Vagina (tissue), 2 donors: ENCODE data around the gene SELENOO. TPM values are rescaled to one million over a fixed set of nuclear protein-coding genes. Genes with fewer than 3 reads are reported as not detected.

ENCODE experiments used
- DNase-seq, 2 donors: peaks; one replicate each; pipeline ENCODE4 v3.0.0-alpha.2; 2017; ENCODE audit errors: extremely low spot score in 2 of 2
- H3K27ac ChIP-seq: fragments of 200-600 bp; sonication (generic); one replicate; pipeline ENCODE4 v1.5.1; 2019
- H3K27me3 ChIP-seq: fragments of 200-600 bp; sonication (generic); one replicate; pipeline ENCODE4 v1.5.1; 2019
- H3K36me3 ChIP-seq, 2 donors: fragments of 200-600 bp; sonication (generic); one replicate each; pipeline ENCODE4 v1.5.1; 2017 to 2019
- H3K4me1 ChIP-seq: fragments of 200-600 bp; sonication (generic); one replicate; pipeline ENCODE4 v1.5.1; 2019
- H3K4me3 ChIP-seq, 2 donors: fragments of 200-600 bp; sonication (generic); 1 replicate in 1 of 2; 2 replicates in 1 of 2; pipeline ENCODE4 v1.5.1; 2016 to 2019
- H3K9me3 ChIP-seq: fragments of 200-600 bp; sonication (generic); one replicate; pipeline ENCODE4 v1.5.1; 2019
- POLR2A ChIP-seq, 2 donors: fragments of 450-650 bp; IDR thresholded peaks; one replicate each; pipeline ENCODE4 v1.6.1; 2017; ENCODE audit warnings: antibody characterized with exemption in 2 of 2, mild to moderate bottlenecking in 2 of 2, moderate library complexity in 2 of 2
- POLR2AphosphoS5 ChIP-seq, 2 donors: sonication (generic); formaldehyde crosslinking; IDR thresholded peaks; one replicate each; pipeline ENCODE4 v1.9.0; 2017; ENCODE audit warnings: antibody characterized with exemption in 2 of 2, mild to moderate bottlenecking in 2 of 2, low read depth in 1 of 2; ENCODE audit not compliant: insufficient read depth in 1 of 2
- intact Hi-C: fragments of 100-400 bp; cut with DNase I; formaldehyde crosslinking; loops from one replicate; pipeline ENCODE4 v1.15.1; 2023
- total RNA-seq: library from RNA; depleted of rRNA; stranded (reverse); fragments of >200 nt; gene quantifications from one replicate; pipeline ENCODE4 v1.2.3, GENCODE V29; 2016
- TF ChIP-seq, protein P1 (sequence below), 3 experiments: fragments of 450-650 bp in 2 of 3; fragments of 200-600 bp in 1 of 3; sonication (generic) in 1 of 3; IDR thresholded peaks; one replicate each; pipeline ENCODE4 v1.5.1; 2017 to 2019; ENCODE audit warnings: antibody characterized with exemption in 3 of 3, mild to moderate bottlenecking in 2 of 3, moderate library complexity in 2 of 3

Gene SELENOO
- total RNA-seq, 1 donor from 2014 or later = 39.0 TPM

DNA sequence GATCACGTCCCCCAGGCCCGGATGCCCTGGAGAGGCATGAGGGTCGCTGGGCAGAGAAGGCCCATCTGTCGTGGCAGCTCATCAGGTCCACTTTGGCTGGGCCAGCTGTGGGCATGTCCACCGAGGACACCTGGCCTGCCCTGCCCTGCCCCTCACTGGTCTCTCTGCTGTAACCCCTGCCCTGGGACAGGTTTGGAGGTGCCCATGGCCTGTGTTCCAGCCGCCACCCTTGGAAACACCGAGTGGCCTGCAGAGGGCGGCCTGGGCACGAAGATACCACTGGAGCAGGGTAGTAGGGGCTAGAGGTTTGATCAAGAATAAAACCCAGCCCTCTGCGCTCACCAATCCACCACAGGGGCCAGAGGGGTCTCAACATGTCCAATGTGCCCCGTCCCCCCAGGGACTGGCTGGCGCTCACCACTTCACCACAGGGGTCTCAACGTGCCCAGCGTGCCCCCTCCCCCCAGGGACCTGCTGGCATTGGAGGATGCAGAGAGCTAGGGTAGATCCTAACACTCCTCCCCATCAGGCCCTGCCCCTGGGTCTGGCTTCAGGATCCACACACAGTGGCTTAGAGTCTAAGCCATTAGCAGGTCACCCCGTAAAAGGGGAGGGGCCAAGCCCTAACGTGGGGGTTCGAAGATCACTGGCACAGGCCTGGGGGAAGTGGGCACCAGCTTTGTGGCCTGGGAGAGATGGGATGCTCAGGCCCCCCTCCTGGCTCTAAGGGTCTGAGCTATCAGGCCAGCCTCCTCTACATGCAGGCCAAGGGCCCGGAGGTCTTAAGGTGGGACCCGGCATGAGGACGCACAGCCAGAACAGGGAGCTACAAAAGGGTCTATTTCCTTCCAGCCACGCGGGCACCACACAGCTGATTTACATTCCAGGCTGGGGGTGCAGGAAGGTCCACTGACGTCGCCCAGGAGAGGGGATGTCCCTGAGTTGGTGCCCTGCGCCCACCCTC is 51.6 kb downstream of the SELENOO start:
- Histone ChIP-seq H3K27ac (peak overlapping the region; percentile 79), H3K27me3 (no peaks in the 10 kb centered on the region), H3K4me1 (peaks cover 43% of the 10 kb centered on the region), H3K4me3 (peak overlapping the region; percentile 60 to 88), H3K9me3 (no peaks in the 10 kb centered on the region), H3K36me3 (no peaks in the 10 kb centered on the region)
- DNase-seq = no peak
- intact Hi-C loops = loop anchor here (5.0 kb wide), 2 partner anchors 75 to 90 kb away; partner anchors contain the start of genes DENND6B and PPP6R2
- TF ChIP-seq, protein P1, sequence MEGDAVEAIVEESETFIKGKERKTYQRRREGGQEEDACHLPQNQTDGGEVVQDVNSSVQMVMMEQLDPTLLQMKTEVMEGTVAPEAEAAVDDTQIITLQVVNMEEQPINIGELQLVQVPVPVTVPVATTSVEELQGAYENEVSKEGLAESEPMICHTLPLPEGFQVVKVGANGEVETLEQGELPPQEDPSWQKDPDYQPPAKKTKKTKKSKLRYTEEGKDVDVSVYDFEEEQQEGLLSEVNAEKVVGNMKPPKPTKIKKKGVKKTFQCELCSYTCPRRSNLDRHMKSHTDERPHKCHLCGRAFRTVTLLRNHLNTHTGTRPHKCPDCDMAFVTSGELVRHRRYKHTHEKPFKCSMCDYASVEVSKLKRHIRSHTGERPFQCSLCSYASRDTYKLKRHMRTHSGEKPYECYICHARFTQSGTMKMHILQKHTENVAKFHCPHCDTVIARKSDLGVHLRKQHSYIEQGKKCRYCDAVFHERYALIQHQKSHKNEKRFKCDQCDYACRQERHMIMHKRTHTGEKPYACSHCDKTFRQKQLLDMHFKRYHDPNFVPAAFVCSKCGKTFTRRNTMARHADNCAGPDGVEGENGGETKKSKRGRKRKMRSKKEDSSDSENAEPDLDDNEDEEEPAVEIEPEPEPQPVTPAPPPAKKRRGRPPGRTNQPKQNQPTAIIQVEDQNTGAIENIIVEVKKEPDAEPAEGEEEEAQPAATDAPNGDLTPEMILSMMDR (IDR thresholded peaks at IDR 0.05) = peak; percentile 45 to 66 (median 65)
- TF ChIP-seq POLR2A (IDR thresholded peaks at IDR 0.05) = no peak

DNA sequence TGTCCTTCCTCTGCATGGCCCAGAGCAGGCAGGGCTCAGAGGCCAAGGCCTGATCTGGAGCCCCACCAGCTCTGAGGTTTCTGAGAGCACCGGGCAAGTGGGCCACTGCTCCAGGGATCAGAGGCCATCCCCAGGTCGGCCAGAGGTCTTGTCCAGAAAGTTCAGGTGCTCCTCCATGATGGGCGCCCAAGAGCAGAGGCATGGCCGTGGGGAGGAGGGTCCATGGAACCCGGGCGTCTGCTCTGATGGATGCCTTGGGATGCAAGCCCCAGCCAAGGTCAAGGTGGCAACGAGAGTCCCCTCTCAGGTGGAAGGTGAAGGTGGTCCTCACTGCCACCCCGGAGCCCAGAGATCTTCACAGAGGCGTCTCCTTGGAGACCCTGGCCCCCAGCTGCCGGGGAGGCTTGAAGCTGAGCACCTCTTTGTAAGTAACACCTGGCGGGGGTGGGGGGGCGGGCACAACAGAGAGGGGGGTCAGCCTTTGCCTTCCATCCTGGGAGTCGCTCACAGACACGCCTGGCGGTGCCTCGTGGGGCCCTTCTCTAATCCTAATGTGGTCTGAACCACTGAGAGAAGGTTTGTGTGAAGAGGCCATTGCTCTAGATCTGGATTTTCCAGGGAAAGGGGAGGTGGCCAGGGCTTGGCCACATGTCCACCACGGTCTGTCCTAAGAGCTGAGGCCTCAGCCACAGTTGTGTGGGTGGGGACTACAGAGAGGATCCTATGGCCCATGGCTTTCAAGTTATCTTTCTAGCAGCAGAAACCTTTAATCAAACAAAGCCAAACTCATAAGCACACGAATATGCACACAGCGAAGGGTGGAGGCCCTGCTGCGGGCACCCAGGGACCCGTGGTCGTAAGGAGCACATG is 52.5 kb downstream of the SELENOO start:
- H3K36me3 ChIP-seq = no peaks in the 10 kb centered on the region
- no peak overlapping the region for H3K4me3 ChIP-seq
- no peaks in the 10 kb centered on the region for H3K9me3 ChIP-seq
- no peak for DNase-seq
- H3K27me3 ChIP-seq = no peaks in the 10 kb centered on the region
- intact Hi-C loops = loop anchor here (5.0 kb wide), 2 partner anchors 74 to 89 kb away; partner anchors contain the start of genes DENND6B and PPP6R2
- H3K4me1 ChIP-seq = peaks cover 35% of the 10 kb centered on the region
- H3K27ac ChIP-seq = no peak overlapping the region
- TF ChIP-seq POLR2AphosphoS5 (IDR thresholded peaks at IDR 0.05; ENCODE audit: insufficient read depth in 1 of 2, low read depth in 1 of 2) = no peak
- TF ChIP-seq, protein P1 (IDR thresholded peaks at IDR 0.05) = no peak
- no peak for TF ChIP-seq POLR2A (IDR thresholded peaks at IDR 0.05)

DNA sequence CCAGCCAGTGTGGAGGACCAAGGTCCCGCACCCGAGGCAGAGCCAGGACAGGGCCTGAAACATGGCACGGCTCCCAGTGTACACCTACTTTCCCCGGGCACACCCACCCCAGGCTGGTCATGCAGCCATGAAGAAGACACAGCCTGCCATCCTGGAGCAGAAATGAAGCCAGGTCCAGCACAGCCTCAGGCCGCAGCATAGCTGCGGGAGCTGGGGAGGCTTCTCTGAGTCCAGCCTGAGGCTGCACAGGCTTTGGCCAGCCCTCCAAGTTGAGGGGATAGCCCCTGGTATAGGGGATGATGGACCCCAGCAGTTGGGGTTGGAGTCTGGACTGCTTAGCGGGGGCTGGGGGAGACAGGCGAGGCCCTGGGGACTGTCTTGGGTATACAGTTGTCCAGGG is 53.1 kb downstream of the SELENOO start:
- TF ChIP-seq, protein P1 (IDR thresholded peaks at IDR 0.05) = no peak
- TF ChIP-seq POLR2A (IDR thresholded peaks at IDR 0.05) = no peak
- TF ChIP-seq POLR2AphosphoS5 (IDR thresholded peaks at IDR 0.05; ENCODE audit: insufficient read depth in 1 of 2, low read depth in 1 of 2) = no peak
- Histone ChIP-seq H3K4me1 (peaks cover 30% of the 10 kb centered on the region), H3K27ac (no peak overlapping the region), H3K4me3 (no peak overlapping the region), H3K9me3 (no peaks in the 10 kb centered on the region), H3K27me3 (no peaks in the 10 kb centered on the region), H3K36me3 (no peaks in the 10 kb centered on the region)
- DNase-seq = no peak
- intact Hi-C loops = loop anchor here (5.0 kb wide), 2 partner anchors 73 to 88 kb away; partner anchors contain the start of genes DENND6B and PPP6R2

DNA sequence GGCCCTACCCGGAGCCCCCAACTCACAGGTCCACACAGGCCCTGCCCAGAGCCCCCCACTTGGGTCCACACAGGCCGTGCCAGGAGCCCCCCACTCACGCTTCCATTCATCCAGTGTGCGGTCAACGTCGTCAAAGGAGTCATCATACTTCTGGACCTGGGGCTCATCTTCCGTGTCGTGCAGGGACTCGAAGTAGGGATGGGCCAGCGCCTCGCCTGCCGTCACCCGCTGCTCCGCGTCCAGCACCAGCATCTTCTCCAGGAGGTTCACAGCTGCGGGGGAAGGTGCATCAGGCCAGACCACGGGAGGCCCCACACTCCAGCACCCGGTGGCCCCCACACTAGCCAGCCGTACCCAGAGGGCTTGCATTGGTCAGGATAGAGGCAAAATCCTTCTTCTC is 54.3 kb downstream of the SELENOO start:
- TF ChIP-seq POLR2A (IDR thresholded peaks at IDR 0.05) = no peak
- TF ChIP-seq POLR2AphosphoS5 (IDR thresholded peaks at IDR 0.05; ENCODE audit: insufficient read depth in 1 of 2, low read depth in 1 of 2) = no peak
- TF ChIP-seq, protein P1 (IDR thresholded peaks at IDR 0.05) = no peak

More for the DNA sequence above, 54.3 kb downstream of the SELENOO start:
- Histone ChIP-seq H3K4me3 (no peak overlapping the region), H3K36me3 (no peaks in the 10 kb centered on the region), H3K9me3 (no peaks in the 10 kb centered on the region), H3K4me1 (peaks cover 20% of the 10 kb centered on the region), H3K27ac (no peak overlapping the region), H3K27me3 (no peaks in the 10 kb centered on the region)
- DNase-seq = no peak
- intact Hi-C loops = no loop called here
